Spleen (tissue), 11 donors: Measurements from ENCODE around the gene AKAP6. TPM values are rescaled to one million over a fixed set of nuclear protein-coding genes. Genes with fewer than 3 reads are reported as not detected.

ENCODE experiments used
- DNase-seq: peaks from one replicate; pipeline ENCODE4 v3.0.0-alpha.2; 2020
- H3K27ac ChIP-seq, 8 donors: fragments of 200-600 bp; sonication (generic) in 7 of 8; 1 replicate in 4 of 8; 2 replicates in 4 of 8; pipeline versions ENCODE4 v1.5.0 to v1.8.0; 2016 to 2021; ENCODE audit warnings: inconsistent platforms in 4 of 8, mild to moderate bottlenecking in 4 of 8, moderate library complexity in 1 of 8
- H3K27me3 ChIP-seq, 7 donors: fragments of 200-600 bp; sonication (generic) in 6 of 7; replicated peaks in 1 of 7; 1 replicate in 4 of 7; 2 replicates in 3 of 7; pipeline versions ENCODE4 v1.5.0 to v1.8.0; 2016 to 2021; ENCODE audit warnings: inconsistent platforms in 3 of 7, mild to moderate bottlenecking in 1 of 7
- H3K36me3 ChIP-seq, 6 donors: fragments of 200-600 bp; sonication (generic) in 5 of 6; 1 replicate in 4 of 6; 2 replicates in 2 of 6; pipeline versions ENCODE4 v1.5.0 to v1.8.0; 2016 to 2021; ENCODE audit warnings: inconsistent platforms in 2 of 6
- H3K4me1 ChIP-seq, 6 donors: fragments of 200-600 bp; sonication (generic) in 5 of 6; 1 replicate in 3 of 6; 2 replicates in 3 of 6; pipeline versions ENCODE4 v1.5.0 to v1.8.0; 2016 to 2021; ENCODE audit warnings: inconsistent platforms in 3 of 6
- H3K4me3 ChIP-seq, 8 donors: fragments of 200-600 bp; sonication (generic) in 7 of 8; 1 replicate in 4 of 8; 2 replicates in 4 of 8; pipeline versions ENCODE4 v1.5.0 to v1.8.0; 2016 to 2021; ENCODE audit warnings: inconsistent platforms in 4 of 8, mild to moderate bottlenecking in 4 of 8, moderate library complexity in 2 of 8
- H3K9me3 ChIP-seq, 8 donors: fragments of 200-600 bp; sonication (generic) in 7 of 8; 1 replicate in 4 of 8; 2 replicates in 4 of 8; pipeline versions ENCODE4 v1.5.0 to v1.8.0; 2016 to 2021; ENCODE audit warnings: inconsistent platforms in 4 of 8
- POLR2A ChIP-seq, 3 donors: fragments of 450-650 bp; IDR thresholded peaks; one replicate each; pipeline ENCODE4 v1.5.1; 2017; ENCODE audit warnings: antibody characterized with exemption in 3 of 3, mild to moderate bottlenecking in 1 of 3
- POLR2AphosphoS5 ChIP-seq, 3 donors: sonication (generic); formaldehyde crosslinking; IDR thresholded peaks; one replicate each; pipeline ENCODE4 v1.5.1; 2017; ENCODE audit warnings: antibody characterized with exemption in 3 of 3
- WGBS, 5 donors: extraction: QIAGEN DNeasy Blood & Tissue Kit in 3 of 5; methylation state at CpG; one replicate each; pipeline versions ENCODE4 v1.1.5 to v1.1.7; 2013 to 2018; 5-methylcytosine and 5-hydroxymethylcytosine counted together
- intact Hi-C: fragments of 100-400 bp; cut with DNase I; formaldehyde crosslinking; loops from one replicate; pipeline ENCODE4 v1.15.0; 2023; ENCODE audit warnings: low total_unique reads
- polyA plus RNA-seq, 3 donors: library from polyadenylated mRNA; stranded (reverse); fragments of 200-250 nt; gene quantifications; one replicate each; pipeline ENCODE4 v1.2.1, GENCODE V29; 2013
- total RNA-seq, 7 donors: library from RNA; depleted of rRNA in 3 of 7; stranded (reverse); fragments of >200 nt in 3 of 7; fragmentation: NEBNext Ultra II Directional in 4 of 7; extraction: Animal tissue kit (Norgen Biotek cat#: 25700) in 4 of 7; gene quantifications; one replicate each; pipeline versions ENCODE4 v1.1.0 to v1.2.1, GENCODE V29; 2016 to 2021
- TF ChIP-seq, protein P1 (sequence below), 11 experiments: fragments of 200-600 bp in 7 of 11; fragments of 450-650 bp in 4 of 11; sonication (generic) in 4 of 11; IDR thresholded peaks in 8 of 11; conservative IDR thresholded peaks in 3 of 11; 1 replicate in 7 of 11; 2 replicates in 4 of 11; pipeline versions ENCODE4 v1.4.0 to v1.8.0; 2016 to 2021; ENCODE audit warnings: antibody characterized with exemption in 11 of 11, inconsistent platforms in 4 of 11, mild to moderate bottlenecking in 1 of 11
- donor health status: healthy with polysubstance abuse.
- donor health status: DM: no; HTN: no; CAD: no; lungs with moderate emphysema.
- donor health status: DM: no; HTN: no; CAD: no.
- donor health status: Bipolar disorder and iron deficiency.
- donor health status: healthy.
- donor health status: DM: no; HTN: no; CAD: no.
- donor health status: DM: yes; HTN: yes; CAD: no.

Gene AKAP6
- total and polyA plus RNA-seq, 10 donors: 0.20 to 12.1 (median 4.8) TPM

DNA sequence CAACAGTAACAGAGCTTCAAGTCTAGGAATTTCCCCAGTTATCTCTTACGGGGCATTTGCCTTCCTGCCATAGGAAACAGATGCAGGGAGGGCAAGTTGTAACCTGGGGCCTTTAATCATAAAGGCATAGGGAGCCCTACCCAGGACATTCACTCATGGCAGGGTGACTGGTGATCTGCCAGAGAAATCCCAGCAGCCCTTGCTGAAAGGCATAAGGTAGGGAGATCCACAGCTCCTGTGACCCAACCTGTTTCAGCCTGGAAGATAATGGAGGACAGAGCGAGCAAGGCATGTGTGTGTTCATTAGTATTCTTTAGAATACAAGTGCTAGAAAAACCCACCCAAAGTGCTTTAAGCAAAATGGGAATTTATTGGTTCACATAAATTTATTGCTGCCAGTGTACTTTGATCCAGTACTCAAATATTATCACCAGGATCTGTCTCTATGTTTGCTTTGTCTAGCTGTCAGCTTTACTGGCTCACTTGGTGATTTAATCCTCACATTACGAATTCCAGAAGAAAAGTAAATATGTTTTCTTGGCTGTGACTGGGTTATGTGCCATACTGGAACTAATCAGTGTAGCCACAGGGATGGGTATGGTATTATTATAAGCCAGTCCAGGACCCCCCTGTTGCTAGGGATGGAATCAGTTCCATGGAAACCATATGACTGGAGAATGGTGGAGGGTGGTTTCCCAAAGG, 21.1 kb upstream of the AKAP6 start:
- DNase-seq: no peak

DNA sequence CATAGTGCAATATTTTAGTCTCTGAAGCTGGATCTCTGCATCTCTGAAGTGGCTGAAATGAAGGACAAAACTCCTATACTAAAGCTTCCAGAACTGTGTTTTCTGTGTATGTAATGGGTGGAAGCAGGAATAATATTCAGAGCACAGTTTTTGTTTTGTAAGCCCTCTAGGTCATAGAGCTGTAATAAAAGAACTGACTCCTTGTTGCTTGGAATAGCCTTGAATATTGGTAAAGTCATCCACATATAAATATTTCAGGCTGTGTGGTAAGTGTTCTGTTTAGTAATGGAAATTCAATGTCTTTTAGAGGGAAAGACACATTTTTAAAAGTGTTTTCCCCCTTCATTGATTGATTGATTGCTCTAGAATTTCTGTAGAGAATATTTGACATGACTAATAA, 18.2 kb upstream of the AKAP6 start:
- intact Hi-C loops: no loop called here
- no peak for TF ChIP-seq POLR2A (IDR thresholded peaks at IDR 0.05)
- TF ChIP-seq, protein P1, sequence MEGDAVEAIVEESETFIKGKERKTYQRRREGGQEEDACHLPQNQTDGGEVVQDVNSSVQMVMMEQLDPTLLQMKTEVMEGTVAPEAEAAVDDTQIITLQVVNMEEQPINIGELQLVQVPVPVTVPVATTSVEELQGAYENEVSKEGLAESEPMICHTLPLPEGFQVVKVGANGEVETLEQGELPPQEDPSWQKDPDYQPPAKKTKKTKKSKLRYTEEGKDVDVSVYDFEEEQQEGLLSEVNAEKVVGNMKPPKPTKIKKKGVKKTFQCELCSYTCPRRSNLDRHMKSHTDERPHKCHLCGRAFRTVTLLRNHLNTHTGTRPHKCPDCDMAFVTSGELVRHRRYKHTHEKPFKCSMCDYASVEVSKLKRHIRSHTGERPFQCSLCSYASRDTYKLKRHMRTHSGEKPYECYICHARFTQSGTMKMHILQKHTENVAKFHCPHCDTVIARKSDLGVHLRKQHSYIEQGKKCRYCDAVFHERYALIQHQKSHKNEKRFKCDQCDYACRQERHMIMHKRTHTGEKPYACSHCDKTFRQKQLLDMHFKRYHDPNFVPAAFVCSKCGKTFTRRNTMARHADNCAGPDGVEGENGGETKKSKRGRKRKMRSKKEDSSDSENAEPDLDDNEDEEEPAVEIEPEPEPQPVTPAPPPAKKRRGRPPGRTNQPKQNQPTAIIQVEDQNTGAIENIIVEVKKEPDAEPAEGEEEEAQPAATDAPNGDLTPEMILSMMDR (IDR thresholded peaks at IDR 0.05 in 8 of 11, conservative IDR thresholded peaks at IDR 0.05 in 3 of 11): no peak
- TF ChIP-seq POLR2AphosphoS5 (IDR thresholded peaks at IDR 0.05): no peak
- no peak overlapping the region for H3K4me3 ChIP-seq
- no peaks in the 10 kb centered on the region for H3K36me3 ChIP-seq
- H3K9me3 ChIP-seq: no peaks in the 10 kb centered on the region
- no peak for DNase-seq
- H3K27ac ChIP-seq: no peak overlapping the region
- H3K27me3 ChIP-seq: no peaks in the 10 kb centered on the region
- no peaks in the 10 kb centered on the region for H3K4me1 ChIP-seq

More for the DNA sequence above, 21.1 kb upstream of the AKAP6 start:
- Histone ChIP-seq H3K9me3 (no peaks in the 10 kb centered on the region), H3K4me1 (no peaks in the 10 kb centered on the region), H3K27me3 (no peaks in the 10 kb centered on the region), H3K27ac (no peak overlapping the region), H3K36me3 (no peaks in the 10 kb centered on the region), H3K4me3 (no peak overlapping the region)
- no peak for TF ChIP-seq POLR2A (IDR thresholded peaks at IDR 0.05)
- TF ChIP-seq, protein P1 (IDR thresholded peaks at IDR 0.05 in 8 of 11, conservative IDR thresholded peaks at IDR 0.05 in 3 of 11): no peak
- no peak for TF ChIP-seq POLR2AphosphoS5 (IDR thresholded peaks at IDR 0.05)
- intact Hi-C loops: no loop called here
- WGBS, 5 donors: 71 to 87% (median 77%) methylated on average over 3 of the region's 3 CpGs

DNA sequence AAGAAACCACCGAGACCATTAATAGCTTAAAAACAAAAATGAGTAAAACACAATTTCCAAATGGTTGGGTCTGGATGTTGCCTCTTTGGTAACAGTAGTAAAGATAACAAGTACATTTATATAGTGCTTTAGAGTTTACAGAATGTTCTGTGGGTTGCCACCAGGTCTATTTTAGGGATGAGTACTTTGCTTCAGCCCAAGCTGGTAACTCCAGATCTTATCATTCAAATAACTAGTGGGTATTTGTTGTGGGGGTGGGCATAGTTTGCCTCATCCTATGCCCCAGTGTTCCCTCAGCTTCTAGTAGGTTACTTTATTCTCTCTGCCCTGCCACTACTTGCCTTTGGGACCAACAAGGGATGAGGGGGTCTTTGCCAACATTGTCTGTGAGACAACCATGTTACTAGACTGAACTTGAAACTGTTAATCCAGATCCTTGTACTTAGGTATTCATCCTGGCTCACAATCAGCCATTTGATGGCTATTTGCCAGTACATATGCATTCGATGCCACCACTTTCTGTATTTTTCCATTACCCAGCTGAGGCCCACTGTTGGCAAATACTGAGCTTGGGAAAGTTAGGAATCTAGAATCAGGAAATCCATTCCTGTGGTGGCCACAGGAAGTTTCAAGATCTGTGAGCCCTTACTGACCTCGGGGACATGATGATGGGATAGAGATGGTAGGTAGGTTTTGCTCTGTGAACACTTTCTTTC, 17.6 kb upstream of the AKAP6 start:
- no peaks in the 10 kb centered on the region for H3K36me3 ChIP-seq
- no peak for DNase-seq
- WGBS, 5 donors: 70 to 84% (median 75%) methylated on average over 3 of the region's 3 CpGs

DNA sequence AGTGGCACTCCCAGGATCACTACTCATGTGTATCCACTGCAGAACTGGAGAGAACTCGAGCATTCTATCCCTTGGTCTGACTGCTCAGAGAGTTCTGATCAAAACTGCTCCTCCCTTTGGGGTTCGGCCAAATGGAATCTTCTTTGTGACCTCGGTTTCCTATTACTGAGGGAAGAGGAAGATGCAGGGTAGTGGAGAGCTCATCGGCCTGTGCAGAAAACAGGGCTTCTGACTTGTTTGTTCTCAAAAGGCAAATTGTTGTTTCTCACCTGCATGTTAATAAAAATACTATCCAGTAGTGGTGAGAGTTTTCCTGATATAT, 17.1 kb upstream of the AKAP6 start:
- TF ChIP-seq POLR2AphosphoS5 (IDR thresholded peaks at IDR 0.05) (no peak), POLR2A (IDR thresholded peaks at IDR 0.05) (no peak)
- TF ChIP-seq, protein P1 (IDR thresholded peaks at IDR 0.05 in 8 of 11, conservative IDR thresholded peaks at IDR 0.05 in 3 of 11): no peak
- no peak overlapping the region for H3K4me3 ChIP-seq
- WGBS, 5 donors: 68 to 84% (median 74%) methylated on average over 4 of the region's 4 CpGs
- H3K27ac ChIP-seq: no peak overlapping the region
- H3K27me3 ChIP-seq: no peaks in the 10 kb centered on the region
- H3K36me3 ChIP-seq: no peaks in the 10 kb centered on the region
- no peak for DNase-seq
- H3K4me1 ChIP-seq: no peaks in the 10 kb centered on the region
- intact Hi-C loops: no loop called here
- no peaks in the 10 kb centered on the region for H3K9me3 ChIP-seq

More for the DNA sequence above, 17.6 kb upstream of the AKAP6 start:
- no peak overlapping the region for H3K4me3 ChIP-seq
- no peaks in the 10 kb centered on the region for H3K27me3 ChIP-seq
- no peak overlapping the region for H3K27ac ChIP-seq
- H3K9me3 ChIP-seq: no peaks in the 10 kb centered on the region
- TF ChIP-seq POLR2AphosphoS5 (IDR thresholded peaks at IDR 0.05) (no peak), POLR2A (IDR thresholded peaks at IDR 0.05) (no peak)
- TF ChIP-seq, protein P1 (IDR thresholded peaks at IDR 0.05 in 8 of 11, conservative IDR thresholded peaks at IDR 0.05 in 3 of 11): no peak
- intact Hi-C loops: no loop called here
- no peaks in the 10 kb centered on the region for H3K4me1 ChIP-seq
